ENCODE data around the gene GNG8.

The GNG8 gene

GRCh38 chr19:46601318-46602224 lies 34.4 kb downstream of the GNG8 start, which contains the start of gene CALM3:
Gene CALM3 (plus strand): TSS chr19:46601330. CDS start chr19:46601435, 105 bp downstream.
- DNase-seq: no peak

- DNase-seq: peak; percentile 95
Measured at GRCh38 chr19:46600384-46601317, 35.4 kb downstream of the GNG8 start.

DNA sequence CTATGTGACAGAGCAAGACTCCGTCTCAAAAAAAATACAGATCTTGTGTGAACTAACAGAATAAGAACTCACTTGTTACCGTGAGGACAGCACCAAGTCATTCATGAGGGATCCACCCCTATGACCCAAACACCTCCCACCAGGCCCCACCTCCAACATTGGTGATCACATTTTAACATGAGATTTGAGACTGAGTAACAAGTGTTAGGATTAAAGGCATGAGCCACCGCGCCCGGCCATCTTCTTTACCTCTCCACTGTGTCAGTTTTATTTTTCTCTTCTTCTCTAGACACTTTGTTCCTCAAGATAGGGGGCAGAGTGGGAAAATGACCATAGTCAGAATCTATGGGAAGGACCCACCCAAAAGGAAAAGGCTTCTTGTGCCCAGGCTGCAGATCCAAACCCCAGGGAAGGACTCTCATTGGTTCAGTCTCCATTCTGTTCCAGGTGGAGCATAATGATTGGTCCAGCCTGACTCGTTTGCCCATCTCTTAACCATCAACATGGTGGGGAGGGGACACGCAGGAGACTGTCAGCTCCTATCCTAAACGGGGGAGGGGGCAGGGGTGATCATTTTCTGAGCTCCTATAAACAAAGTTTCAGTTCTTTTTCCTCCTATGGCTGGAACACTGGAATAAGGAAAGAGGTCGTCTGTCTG lies 36.2 kb downstream of the GNG8 start:
- DNase-seq: no peak

GRCh38 chr19:46598372-46598917 lies 37.6 kb downstream of the GNG8 start:
- DNase-seq: no peak

DNA sequence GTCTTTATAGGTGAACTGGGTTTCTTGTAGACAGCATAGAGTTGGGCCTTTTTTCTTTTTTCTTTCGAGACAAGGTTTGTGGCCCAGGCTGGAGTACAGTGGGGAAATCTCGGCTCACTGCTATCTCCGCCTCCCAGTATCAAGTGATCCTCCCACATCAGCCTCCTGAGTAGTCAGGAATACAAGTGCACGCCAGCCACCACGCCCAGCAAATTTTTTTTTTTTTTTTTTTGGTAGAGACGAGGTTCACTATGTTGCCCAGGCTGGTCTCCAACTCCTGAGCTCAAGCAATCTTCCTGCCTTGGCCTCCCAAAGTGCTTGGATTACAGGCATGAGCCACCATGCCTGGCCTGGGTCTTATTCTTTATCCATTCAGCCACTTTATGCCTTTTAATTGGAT lies 40.0 kb downstream of the GNG8 start:
- no peak for DNase-seq

DNA sequence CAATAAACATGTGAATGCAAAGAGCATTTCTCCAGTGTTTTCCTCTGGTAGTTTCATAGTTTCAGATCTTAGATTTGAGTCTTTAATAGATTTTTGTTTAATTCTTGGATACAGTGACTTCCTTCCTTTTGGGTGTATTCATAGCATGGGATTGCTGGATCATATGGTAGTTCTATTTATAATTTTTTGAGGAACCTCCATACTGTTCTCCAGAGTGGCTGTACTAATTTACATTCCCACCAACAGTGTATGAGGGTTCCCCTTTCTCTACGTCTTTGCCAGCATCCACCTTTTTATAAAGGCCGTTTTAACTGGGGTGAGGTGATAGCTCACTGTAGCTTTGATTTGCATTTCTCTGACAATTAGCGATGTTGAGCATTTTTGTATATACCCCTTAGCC lies 44.1 kb downstream of the GNG8 start:
- no peak for DNase-seq

DNA sequence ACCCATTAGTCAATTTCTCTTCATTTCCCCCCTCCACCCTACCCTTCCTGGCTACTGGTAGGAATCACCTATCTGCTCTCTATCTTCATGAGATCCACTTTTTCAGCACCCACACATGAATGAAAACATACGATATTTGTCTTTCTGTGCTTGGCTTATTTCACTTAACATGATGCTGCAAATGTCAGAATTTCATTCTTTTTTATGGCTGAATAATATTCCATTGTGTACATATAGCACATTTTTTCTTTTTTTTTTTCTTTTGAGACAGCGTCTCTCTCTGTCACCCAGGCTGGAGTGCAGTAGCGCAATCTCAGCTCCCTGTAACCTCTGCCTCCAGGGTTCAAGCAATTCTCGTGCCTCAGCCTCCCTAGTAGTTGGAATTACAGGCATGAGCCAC lies 44.7 kb downstream of the GNG8 start:
- no peak for DNase-seq

DNA sequence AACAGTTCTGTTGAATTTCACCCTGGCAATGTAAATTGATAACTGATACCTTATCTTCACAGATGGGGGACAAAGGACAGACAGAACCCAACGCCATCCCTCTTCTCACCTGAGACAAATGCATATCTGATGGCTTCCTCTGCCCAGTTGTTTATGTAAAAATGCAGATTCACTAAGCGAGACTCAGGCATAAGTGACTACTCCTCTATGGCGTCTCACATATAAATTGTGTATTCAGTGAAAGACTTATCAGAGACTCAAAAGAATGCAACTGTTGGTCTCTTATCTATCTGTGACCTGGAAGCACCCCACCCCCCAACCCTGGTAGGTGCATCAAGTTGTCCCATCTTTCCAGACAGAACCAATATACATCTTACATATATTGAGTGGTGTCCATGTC lies 48.1 kb downstream of the GNG8 start:
- no peak for DNase-seq

- no peak for DNase-seq
Measured at GRCh38 chr19:46586294-46586693, 49.7 kb downstream of the GNG8 start.

- no peak for DNase-seq
Measured at GRCh38 chr19:46585539-46585938, 50.5 kb downstream of the GNG8 start.
